ENCODE measurements around the gene RWDD3.

The RWDD3 gene

DNA sequence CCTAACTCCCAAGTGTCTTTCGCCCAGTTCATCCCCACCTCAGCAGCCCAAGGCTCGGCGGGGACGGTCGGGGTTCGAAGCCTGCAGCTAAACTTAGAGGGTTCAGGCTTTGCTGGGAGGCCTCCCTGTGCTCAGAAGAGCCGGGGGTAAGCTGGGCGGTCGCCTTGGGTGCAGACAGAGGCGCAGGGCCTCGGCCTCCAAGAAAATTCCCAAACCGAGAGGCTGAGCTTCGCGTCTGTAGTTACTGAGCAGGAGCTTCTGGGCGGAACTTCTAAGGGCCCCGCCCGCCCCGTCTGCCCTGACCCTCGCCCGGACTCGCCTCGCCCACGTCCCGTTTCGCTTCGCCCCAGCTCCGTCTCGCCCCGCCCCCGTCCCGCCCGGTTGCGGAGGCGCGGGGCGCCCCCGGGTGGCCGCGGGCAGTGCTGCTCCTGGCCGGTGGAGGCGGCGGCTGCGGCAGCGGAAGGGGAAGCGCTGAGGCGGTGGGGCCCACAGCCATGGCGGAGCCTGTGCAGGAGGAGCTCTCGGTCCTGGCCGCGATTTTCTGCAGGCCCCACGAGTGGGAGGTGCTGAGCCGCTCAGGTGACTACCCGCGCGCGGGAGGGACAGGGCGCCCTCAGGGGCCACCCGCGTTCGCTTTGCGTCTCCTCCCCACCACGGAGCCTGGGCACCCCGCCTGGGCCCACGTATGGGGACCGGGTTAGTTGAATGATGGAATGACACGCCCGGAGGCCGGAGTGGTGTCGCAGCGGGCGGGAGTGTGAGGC lies at the start of gene RWDD3:
TSS of gene RWDD3 (plus strand) at position 474 of the 764 bp plus-strand sequence. CDS start at position 495, 21 bp downstream.
- peak; percentile 68 to 70 for DNase-seq (ENCODE audit: low read depth in 2 of 2)

- DNase-seq (ENCODE audit: low read depth in 2 of 2) = no peak
These were observed 47.9 kb upstream of the RWDD3 start for GRCh38 chr1:95186149-95186548.

DNA sequence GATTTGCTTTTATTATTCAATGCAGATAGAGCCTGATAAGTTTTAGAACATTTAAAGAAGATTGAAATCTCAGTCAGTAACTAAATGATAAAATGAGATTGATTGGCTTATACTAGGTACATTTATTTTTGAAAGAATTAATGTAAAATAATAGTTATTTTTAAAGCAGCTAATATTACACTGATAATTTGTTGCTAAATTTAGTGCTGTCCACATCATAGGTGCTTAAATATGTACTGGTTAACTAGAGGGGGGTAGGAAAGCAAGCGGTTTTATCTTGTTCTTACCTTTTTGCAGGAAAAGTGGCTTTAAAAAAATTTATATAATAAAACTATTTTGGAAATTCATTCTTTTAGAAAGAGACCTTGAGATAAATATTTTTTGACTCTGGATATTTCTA lies 40.4 kb upstream of the RWDD3 start:
- DNase-seq (ENCODE audit: low read depth in 2 of 2) = no peak

GRCh38 chr1:95195046-95195445 lies 39.0 kb upstream of the RWDD3 start:
- no peak for DNase-seq (ENCODE audit: low read depth in 2 of 2)

DNA sequence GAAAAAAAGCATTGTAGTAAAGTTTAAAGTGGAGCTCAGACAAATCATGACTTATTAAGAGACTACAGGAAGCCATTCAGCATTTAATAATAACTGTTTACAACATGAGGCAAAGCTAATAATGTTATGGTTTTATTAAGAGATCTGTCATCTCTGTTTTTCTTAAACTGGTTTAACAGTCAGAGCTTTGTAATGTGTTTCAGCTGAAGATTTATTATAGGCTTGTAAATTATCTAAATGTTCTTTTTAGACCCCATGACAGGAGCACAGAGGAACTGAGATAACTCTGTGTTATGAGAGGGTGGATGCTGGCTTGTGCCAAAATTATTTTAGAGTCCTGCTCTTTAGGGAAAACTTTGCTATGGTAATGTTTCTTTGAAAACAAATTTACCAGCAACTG lies 38.0 kb upstream of the RWDD3 start:
- no peak for DNase-seq (ENCODE audit: low read depth in 2 of 2)

GRCh38 chr1:95197616-95198252 lies 36.3 kb upstream of the RWDD3 start:
- DNase-seq (ENCODE audit: low read depth in 2 of 2) = no peak

GRCh38 chr1:95201905-95202304 lies 32.1 kb upstream of the RWDD3 start:
- DNase-seq (ENCODE audit: low read depth in 2 of 2) = no peak

GRCh38 chr1:95203908-95204437 lies 30.0 kb upstream of the RWDD3 start:
- DNase-seq (ENCODE audit: low read depth in 2 of 2) = no peak

- no peak for DNase-seq (ENCODE audit: low read depth in 2 of 2)
These were observed 27.5 kb upstream of the RWDD3 start for GRCh38 chr1:95206514-95206913.

GRCh38 chr1:95207223-95207935 lies 26.6 kb upstream of the RWDD3 start:
- DNase-seq (ENCODE audit: low read depth in 2 of 2) = no peak

DNA sequence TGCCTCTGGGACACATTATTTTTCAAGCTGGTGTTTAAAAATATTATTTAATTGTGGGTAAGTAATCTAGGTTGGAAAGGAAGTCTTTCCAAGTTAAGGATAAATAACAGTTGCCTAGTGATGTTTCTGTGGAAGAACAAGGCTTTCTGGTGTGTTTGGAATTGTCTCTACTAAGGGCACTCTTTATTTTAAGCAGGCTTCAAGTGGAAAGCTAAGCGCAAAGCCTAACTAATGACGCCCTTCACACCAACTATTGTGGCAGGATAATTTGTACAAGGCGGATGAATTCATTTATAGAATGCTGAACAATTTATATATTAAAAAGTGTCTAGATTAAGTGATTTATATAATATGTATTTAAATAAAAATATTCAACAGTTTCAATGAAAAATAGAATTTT lies 25.1 kb upstream of the RWDD3 start:
- no peak for DNase-seq (ENCODE audit: low read depth in 2 of 2)

- DNase-seq (ENCODE audit: low read depth in 2 of 2) = no peak
These were observed 24.7 kb upstream of the RWDD3 start for GRCh38 chr1:95209291-95209690.

DNA sequence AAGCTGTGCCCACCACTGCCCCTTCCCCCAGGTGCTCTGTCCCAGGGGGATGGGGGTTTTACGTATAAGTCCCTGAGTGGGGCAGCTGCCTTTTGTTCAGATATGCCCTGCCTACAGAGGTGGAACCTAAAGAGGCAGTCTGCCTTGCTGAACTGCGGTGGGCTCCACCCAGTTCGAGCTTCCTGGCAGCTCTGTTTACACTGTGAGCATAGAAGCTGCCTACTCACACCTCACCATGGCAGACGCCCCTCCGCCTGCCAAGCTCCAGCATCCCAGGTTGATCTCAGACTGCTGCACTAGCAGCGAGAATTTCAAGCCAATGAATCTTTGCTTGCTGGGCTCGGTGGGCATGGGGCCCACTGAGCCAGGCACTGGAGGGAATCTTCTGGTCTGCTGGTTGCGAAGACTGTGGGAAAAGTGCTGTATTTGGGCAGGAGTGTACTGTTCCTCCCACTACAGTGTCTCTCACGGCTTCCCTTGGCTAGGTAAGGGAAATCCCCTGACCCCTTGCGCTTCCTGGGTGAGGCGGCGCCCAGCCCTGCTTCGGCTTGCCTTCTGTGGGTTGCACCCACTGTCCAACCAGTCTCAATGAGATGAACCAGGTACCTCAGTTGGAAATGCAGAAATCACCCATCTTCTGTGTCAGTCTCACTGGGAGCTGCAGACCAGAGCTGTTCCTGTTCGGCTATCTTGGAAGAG lies 17.6 kb upstream of the RWDD3 start:
- no peak for DNase-seq (ENCODE audit: low read depth in 2 of 2)

- no peak for DNase-seq (ENCODE audit: low read depth in 2 of 2)
These were observed 16.6 kb upstream of the RWDD3 start for GRCh38 chr1:95217371-95217770.

- no peak for DNase-seq (ENCODE audit: low read depth in 2 of 2)
These were observed 14.6 kb upstream of the RWDD3 start for GRCh38 chr1:95219407-95219806.

- DNase-seq (ENCODE audit: low read depth in 2 of 2) = no peak
These were observed 12.7 kb upstream of the RWDD3 start for GRCh38 chr1:95221306-95221705.

GRCh38 chr1:95222629-95223028 lies 11.4 kb upstream of the RWDD3 start:
- DNase-seq (ENCODE audit: low read depth in 2 of 2) = no peak

- DNase-seq (ENCODE audit: low read depth in 2 of 2) = no peak
These were observed 10.9 kb upstream of the RWDD3 start for GRCh38 chr1:95223110-95223509.

- no peak for DNase-seq (ENCODE audit: low read depth in 2 of 2)
These were observed 7.0 kb upstream of the RWDD3 start for GRCh38 chr1:95226781-95227660.

- no peak for DNase-seq (ENCODE audit: low read depth in 2 of 2)
These were observed 5.0 kb upstream of the RWDD3 start for GRCh38 chr1:95229037-95229436.

GRCh38 chr1:95229706-95230105 lies 4.3 kb upstream of the RWDD3 start:
- no peak for DNase-seq (ENCODE audit: low read depth in 2 of 2)
